Lung (tissue), 12 donors: ENCODE measurements around the gene PCBP3. TPM values are rescaled to one million over a fixed set of nuclear protein-coding genes. Genes with fewer than 3 reads are reported as not detected.
"Not testable (repeated sequence)": the region's sequence is repeated elsewhere in the genome, so short reads cannot be mapped to it uniquely, and the experiment has no call there.

ENCODE experiments used
- ATAC-seq: fragments of 200-7000 bp; cut with Tn5 transposase; one replicate; pipeline ENCODE4 v1.9.1; 2020; ENCODE audit warnings: moderate number of reproducible peaks; ENCODE audit not compliant: insufficient read depth, low FRiP score
- DNase-seq, 3 donors: peaks; one replicate each; pipeline ENCODE4 v3.0.0-alpha.2; 2013 to 2017
- H3K27ac ChIP-seq, 2 donors: one replicate each; pipeline ENCODE4 v1.5.1; 2013; ENCODE audit warnings: mild to moderate bottlenecking in 2 of 2, moderate library complexity in 2 of 2, control low read depth in 1 of 2, inconsistent platforms in 1 of 2, low read depth in 1 of 2, low read length in 1 of 2
- H3K27me3 ChIP-seq, 3 donors: one replicate each; pipeline ENCODE4 v1.5.1; 2013; ENCODE audit warnings: low read length in 2 of 3; ENCODE audit not compliant: control insufficient read depth in 3 of 3, insufficient read depth in 3 of 3
- H3K36me3 ChIP-seq, 4 donors: one replicate each; pipeline ENCODE4 v1.5.1; 2013; ENCODE audit warnings: low read length in 4 of 4, mild to moderate bottlenecking in 1 of 4, moderate library complexity in 1 of 4; ENCODE audit not compliant: control insufficient read depth in 4 of 4, insufficient read depth in 4 of 4
- H3K4me1 ChIP-seq, 5 donors: one replicate each; pipeline ENCODE4 v1.5.1; 2013; ENCODE audit warnings: low read length in 5 of 5, mild to moderate bottlenecking in 2 of 5, moderate library complexity in 1 of 5; ENCODE audit not compliant: control insufficient read depth in 5 of 5, insufficient read depth in 5 of 5
- H3K4me3 ChIP-seq: one replicate; pipeline ENCODE4 v1.5.1; 2013; ENCODE audit warnings: mild to moderate bottlenecking, control low read depth, moderate library complexity
- H3K9ac ChIP-seq, 2 donors: one replicate each; pipeline ENCODE4 v1.5.1; 2013; ENCODE audit warnings: low read length in 2 of 2, control low read depth in 1 of 2; ENCODE audit not compliant: insufficient read depth in 1 of 2
- H3K9me3 ChIP-seq, 4 donors: one replicate each; pipeline ENCODE4 v1.5.1; 2013; ENCODE audit warnings: low read length in 3 of 4, mild to moderate bottlenecking in 1 of 4, moderate library complexity in 1 of 4; ENCODE audit not compliant: control insufficient read depth in 4 of 4, insufficient read depth in 3 of 4
- WGBS, 2 donors: extraction: QIAGEN DNeasy Blood & Tissue Kit; methylation state at CpG; one replicate each; pipeline ENCODE4 v1.1.7; 2013; 5-methylcytosine and 5-hydroxymethylcytosine counted together
- polyA plus RNA-seq, 2 donors: library from polyadenylated mRNA; stranded (reverse); fragments of 200-250 nt; gene quantifications; one replicate each; pipeline ENCODE4 v1.2.1, GENCODE V29; 2013
- total RNA-seq, 2 donors: library from RNA; depleted of rRNA in 1 of 2; stranded (reverse); fragments of >200 nt in 1 of 2; gene quantifications; one replicate each; pipeline ENCODE4 v1.2.1, GENCODE V29; 2014 to 2021
- TF ChIP-seq, protein P1 (sequence below): IDR thresholded peaks from 2 replicates; pipeline ENCODE4 v1.5.1; 2012; ENCODE audit warnings: mild to moderate bottlenecking; ENCODE audit errors: control extremely low read depth, extremely low read depth
- donor health status: control.
- donor health status: control.
- donor health status: Bipolar disorder and iron deficiency.
- donor health status: healthy.
- donor health status: DM: yes; HTN: yes; CAD: no.

PCBP3 gene
- total and polyA plus RNA-seq, 4 donors = 1.6 to 8.2 (median 3.1) TPM

DNA sequence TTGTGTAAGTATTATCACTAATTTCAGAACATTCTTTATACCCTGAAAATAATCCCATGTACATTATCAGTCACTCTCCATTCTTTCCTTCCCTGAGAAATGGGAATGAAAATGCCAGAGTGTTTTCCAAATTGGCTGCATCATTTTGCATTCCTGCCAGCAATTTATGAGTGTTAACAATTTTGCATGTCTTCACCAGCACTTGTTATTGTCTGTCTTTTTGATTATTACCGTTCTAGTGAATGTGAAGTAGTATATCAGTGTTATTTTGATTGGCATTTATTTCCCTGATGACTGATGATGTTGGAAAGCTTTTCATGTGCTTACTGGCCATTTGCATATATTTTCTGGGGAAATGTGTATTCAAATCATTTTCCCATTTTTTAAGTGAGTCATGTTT lies 71.9 kb downstream of the PCBP3 start:
- WGBS, 2 donors = 95 to 97% methylated on average over 1 of the region's 1 CpG
- ATAC-seq (no peak), DNase-seq (no peak)
- H3K9ac ChIP-seq = no peak overlapping the region
- TF ChIP-seq, protein P1, sequence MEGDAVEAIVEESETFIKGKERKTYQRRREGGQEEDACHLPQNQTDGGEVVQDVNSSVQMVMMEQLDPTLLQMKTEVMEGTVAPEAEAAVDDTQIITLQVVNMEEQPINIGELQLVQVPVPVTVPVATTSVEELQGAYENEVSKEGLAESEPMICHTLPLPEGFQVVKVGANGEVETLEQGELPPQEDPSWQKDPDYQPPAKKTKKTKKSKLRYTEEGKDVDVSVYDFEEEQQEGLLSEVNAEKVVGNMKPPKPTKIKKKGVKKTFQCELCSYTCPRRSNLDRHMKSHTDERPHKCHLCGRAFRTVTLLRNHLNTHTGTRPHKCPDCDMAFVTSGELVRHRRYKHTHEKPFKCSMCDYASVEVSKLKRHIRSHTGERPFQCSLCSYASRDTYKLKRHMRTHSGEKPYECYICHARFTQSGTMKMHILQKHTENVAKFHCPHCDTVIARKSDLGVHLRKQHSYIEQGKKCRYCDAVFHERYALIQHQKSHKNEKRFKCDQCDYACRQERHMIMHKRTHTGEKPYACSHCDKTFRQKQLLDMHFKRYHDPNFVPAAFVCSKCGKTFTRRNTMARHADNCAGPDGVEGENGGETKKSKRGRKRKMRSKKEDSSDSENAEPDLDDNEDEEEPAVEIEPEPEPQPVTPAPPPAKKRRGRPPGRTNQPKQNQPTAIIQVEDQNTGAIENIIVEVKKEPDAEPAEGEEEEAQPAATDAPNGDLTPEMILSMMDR = no peak
- H3K4me1 ChIP-seq = no peaks in the 10 kb centered on the region
- peaks cover 0 to 3% (median 0%) of the 10 kb centered on the region in 3 donors for H3K27me3 ChIP-seq
- H3K9me3 ChIP-seq = peaks cover 0 to 10% (median 0%) of the 10 kb centered on the region in 4 donors
- no peak overlapping the region for H3K27ac ChIP-seq
- no peak overlapping the region for H3K4me3 ChIP-seq
- H3K36me3 ChIP-seq = no peaks in the 10 kb centered on the region

DNA sequence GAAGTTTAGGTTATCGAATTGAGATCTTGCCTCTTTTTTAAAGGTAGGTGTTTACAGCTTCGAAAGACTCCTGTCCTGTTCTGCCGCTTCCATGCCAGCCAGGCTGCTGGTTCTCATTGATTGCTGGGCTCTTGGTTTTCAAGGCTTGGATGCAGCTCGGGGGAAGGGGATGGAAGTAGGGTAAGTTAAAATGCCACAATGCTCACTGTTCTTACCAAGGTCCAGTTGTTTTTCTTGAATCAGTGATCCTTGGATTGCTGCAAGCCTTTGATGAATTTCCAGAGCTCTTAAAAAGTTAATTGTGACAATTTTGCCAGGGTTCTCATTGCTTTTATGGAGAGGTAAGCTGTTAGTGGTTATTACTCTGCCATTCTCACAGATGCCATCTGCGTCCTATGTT lies 74.9 kb downstream of the PCBP3 start:
- no peaks in the 10 kb centered on the region for H3K4me1 ChIP-seq
- DNase-seq (no peak), ATAC-seq (no peak)
- H3K27me3 ChIP-seq = peaks cover 0 to 3% (median 0%) of the 10 kb centered on the region in 3 donors
- TF ChIP-seq, protein P1 = no peak
- no peak overlapping the region for H3K27ac ChIP-seq
- no peaks in the 10 kb centered on the region for H3K36me3 ChIP-seq
- H3K9me3 ChIP-seq = peaks cover 0 to 7% (median 0%) of the 10 kb centered on the region in 4 donors
- no peak overlapping the region for H3K9ac ChIP-seq
- H3K4me3 ChIP-seq = no peak overlapping the region
- WGBS, 2 donors = 93 to 96% methylated on average over 5 of the region's 5 CpGs

DNA sequence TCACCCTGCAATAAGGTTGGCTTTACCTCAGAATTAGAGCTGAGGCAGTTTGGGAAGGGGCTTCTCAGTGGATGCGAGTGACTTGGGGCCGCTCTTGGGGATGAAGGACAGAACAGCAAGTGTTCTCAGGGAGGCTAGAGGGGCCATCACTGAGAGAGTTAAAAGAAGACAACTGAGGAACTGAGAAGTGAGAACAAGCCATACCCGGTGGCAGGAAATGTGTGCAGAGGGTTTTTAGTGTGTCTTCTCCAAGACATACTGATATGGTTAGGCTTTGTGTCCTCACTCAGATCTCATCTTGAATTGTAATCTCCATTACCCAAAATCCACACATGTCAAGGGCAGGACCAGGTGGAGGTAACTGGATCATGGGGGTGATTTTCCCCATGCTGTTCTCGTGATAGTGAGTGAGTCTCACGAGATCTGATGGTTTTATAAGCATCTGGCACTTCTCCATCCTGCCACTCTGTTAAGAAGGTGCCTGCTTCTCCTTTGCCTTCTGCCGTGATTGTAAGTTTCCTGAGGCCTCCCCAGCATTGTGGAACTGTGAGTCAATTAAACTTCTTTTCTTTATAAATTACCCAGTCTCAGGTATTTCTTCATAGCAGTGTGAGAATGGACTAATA lies 75.8 kb downstream of the PCBP3 start:
- H3K36me3 ChIP-seq = no peaks in the 10 kb centered on the region
- no peak overlapping the region for H3K9ac ChIP-seq
- peaks cover 0 to 3% (median 0%) of the 10 kb centered on the region in 3 donors for H3K27me3 ChIP-seq
- TF ChIP-seq, protein P1 = no peak
- no peak overlapping the region for H3K27ac ChIP-seq
- WGBS, 2 donors = 63 to 70% methylated on average over 6 of the region's 6 CpGs
- peaks cover 0 to 4% (median 0%) of the 10 kb centered on the region in 4 donors for H3K9me3 ChIP-seq
- DNase-seq (no peak), ATAC-seq (no peak)
- H3K4me3 ChIP-seq = no peak overlapping the region
- peaks cover 0 to 2% (median 0%) of the 10 kb centered on the region in 5 donors for H3K4me1 ChIP-seq

DNA sequence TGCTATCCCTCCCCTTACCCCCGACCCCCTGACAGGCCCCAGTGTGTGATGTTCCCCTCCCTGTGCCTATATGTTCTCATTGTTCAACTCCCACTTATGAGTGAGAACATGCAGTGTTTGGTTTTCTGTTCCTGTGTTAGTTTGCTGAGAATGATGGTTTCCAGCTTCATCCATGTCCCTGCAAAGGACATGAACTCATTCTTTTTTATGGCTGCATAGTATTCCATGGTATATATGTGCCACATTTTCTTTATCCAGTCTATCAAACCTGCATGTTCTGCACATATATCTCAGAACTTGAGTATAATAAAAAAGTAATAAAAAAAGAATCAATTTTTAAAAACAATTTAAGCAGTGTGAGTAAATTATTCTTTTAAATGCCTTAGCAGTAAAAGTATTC lies 76.7 kb downstream of the PCBP3 start:
- H3K4me1 ChIP-seq, H3K9ac ChIP-seq, DNase-seq, H3K9me3 ChIP-seq, ATAC-seq, H3K27ac ChIP-seq, H3K27me3 ChIP-seq, H3K36me3 ChIP-seq, H3K4me3 ChIP-seq: not testable (repeated sequence)
- 72 to 85% methylated on average over 1 of the region's 1 CpG for WGBS, 2 donors
